Stimulated activated CD4-positive, alpha-beta T cell treated with anti-CD3 and anti-CD28 coated beads, Interleukin-15, amount 100 ng/mL, for 48 hours (primary cell): Measurements from ENCODE around the gene IP6K3.

Experiments
- DNase-seq, 2 donors: peaks; one replicate each; pipeline ENCODE4 v3.0.0-alpha.2; 2020; ENCODE audit warnings: low read depth in 2 of 2

The IP6K3 gene

GRCh38 chr6:33676416-33677142 is 70.1 kb downstream of the IP6K3 start:
- DNase-seq, result no peak

DNA sequence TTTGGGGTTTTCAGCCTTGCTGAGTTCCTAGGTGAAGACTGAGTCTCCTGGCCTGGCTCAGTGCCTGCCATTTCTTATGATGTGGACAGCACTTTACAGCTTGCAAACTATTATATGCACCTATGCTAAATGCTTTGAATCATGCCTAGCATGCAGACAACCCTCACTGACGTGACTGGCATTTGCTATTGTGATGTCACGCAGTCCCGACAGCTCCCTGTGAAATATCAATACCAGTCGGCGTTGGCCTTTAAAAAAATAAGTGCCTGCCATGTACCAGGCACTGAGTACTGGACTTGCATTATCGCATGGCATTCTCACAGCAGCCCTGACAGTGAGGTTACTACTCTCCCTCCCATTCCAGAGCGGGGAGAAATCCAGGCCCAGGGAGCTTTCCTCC is 70.7 kb downstream of the IP6K3 start:
- no peak for DNase-seq

DNA sequence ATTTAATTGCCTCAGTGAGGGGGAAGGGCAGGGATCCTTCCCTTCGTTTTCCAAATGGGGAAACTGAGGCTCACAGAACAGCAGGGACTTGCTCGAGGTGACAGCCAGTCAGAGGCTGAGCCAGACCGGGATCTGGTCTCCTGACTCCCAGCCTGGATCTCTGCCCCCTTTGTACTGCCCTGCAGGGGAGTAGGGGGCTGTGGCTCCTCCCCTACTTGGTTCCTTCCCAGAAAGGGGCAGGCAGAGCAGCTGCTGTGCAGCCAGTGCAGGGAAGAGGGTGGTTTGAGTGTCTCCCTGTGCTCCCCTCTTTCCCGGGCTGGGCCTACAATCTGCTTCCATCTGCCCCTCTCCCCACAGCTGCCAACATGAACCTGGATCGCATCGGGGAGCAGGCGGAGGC is 72.9 kb downstream of the IP6K3 start:
- no peak for DNase-seq

GRCh38 chr6:33672808-33673207 is 73.9 kb downstream of the IP6K3 start:
- no peak for DNase-seq

DNA sequence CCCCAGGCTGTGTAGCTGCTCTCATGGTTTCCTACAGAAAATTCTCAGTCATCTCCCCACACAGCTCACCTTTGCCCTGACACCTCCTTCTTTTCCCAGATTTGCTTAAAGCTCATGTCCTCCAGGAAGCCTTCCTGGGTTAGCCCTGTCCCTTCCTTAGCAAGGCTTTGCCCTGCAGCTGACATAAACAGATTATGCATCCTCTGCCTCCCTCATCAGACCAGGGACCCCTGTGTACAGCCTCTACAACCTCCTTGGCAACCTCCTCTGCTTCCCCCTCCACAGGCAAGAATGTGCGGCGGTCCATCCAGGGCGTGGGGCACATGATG is 75.0 kb downstream of the IP6K3 start:
- DNase-seq, result no peak
